C4-2B (cell line): ENCODE data around the gene ANKRD2.

Source experiments
- ZFX ChIP-seq: fragments of 450-650 bp; IDR thresholded peaks from 2 replicates; pipeline ENCODE4 v1.6.1; 2017
- TF ChIP-seq, protein P1 (sequence below): fragments of 450-650 bp; conservative IDR thresholded peaks from 2 replicates; pipeline ENCODE4 v1.5.1; 2017; ENCODE audit warnings: mild to moderate bottlenecking

GRCh38 chr10:97525086-97525485 is 47.5 kb upstream of the ANKRD2 start:
- TF ChIP-seq, protein P1, sequence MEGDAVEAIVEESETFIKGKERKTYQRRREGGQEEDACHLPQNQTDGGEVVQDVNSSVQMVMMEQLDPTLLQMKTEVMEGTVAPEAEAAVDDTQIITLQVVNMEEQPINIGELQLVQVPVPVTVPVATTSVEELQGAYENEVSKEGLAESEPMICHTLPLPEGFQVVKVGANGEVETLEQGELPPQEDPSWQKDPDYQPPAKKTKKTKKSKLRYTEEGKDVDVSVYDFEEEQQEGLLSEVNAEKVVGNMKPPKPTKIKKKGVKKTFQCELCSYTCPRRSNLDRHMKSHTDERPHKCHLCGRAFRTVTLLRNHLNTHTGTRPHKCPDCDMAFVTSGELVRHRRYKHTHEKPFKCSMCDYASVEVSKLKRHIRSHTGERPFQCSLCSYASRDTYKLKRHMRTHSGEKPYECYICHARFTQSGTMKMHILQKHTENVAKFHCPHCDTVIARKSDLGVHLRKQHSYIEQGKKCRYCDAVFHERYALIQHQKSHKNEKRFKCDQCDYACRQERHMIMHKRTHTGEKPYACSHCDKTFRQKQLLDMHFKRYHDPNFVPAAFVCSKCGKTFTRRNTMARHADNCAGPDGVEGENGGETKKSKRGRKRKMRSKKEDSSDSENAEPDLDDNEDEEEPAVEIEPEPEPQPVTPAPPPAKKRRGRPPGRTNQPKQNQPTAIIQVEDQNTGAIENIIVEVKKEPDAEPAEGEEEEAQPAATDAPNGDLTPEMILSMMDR, result no peak
- no peak for TF ChIP-seq ZFX
